GM23248 (cell line): ENCODE data around the gene CRACR2A. TPM values are rescaled to one million over a fixed set of nuclear protein-coding genes. Genes with fewer than 3 reads are reported as not detected.
A peak's percentile ranks its signal among the peaks of the same experiment; 100 is the strongest.

Experiments
- DNase-seq: peaks from one replicate; pipeline ENCODE4 v3.0.0-alpha.2; 2015
- H2AFZ ChIP-seq: fragments of 200-600 bp; sonication (generic); 2 replicates; pipeline ENCODE4 v1.6.1; 2016; ENCODE audit warnings: antibody characterized with exemption
- H3F3A ChIP-seq: fragments of 200-600 bp; sonication (generic); 2 replicates; pipeline ENCODE4 v1.6.1; 2016; ENCODE audit warnings: mild to moderate bottlenecking, antibody characterized with exemption, mixed run types; ENCODE audit not compliant: insufficient read depth
- H3K27ac ChIP-seq: fragments of 200-600 bp; sonication (generic); 2 replicates; pipeline ENCODE4 v1.5.1; 2016; ENCODE audit warnings: mild to moderate bottlenecking
- H3K27me3 ChIP-seq: fragments of 200-600 bp; sonication (generic); replicated peaks from 2 replicates; pipeline ENCODE4 v1.6.1; 2016; ENCODE audit warnings: mild to moderate bottlenecking; ENCODE audit not compliant: insufficient read depth
- H3K36me3 ChIP-seq: fragments of 200-600 bp; sonication (generic); 2 replicates; pipeline ENCODE4 v1.6.1; 2016; ENCODE audit warnings: low read depth, mild to moderate bottlenecking
- H3K4me1 ChIP-seq: fragments of 200-600 bp; sonication (generic); 2 replicates; pipeline ENCODE4 v1.6.1; 2016; ENCODE audit warnings: mild to moderate bottlenecking; ENCODE audit not compliant: insufficient read depth
- H3K4me2 ChIP-seq: fragments of 200-600 bp; sonication (generic); one replicate; pipeline ENCODE4 v1.6.1; 2016; ENCODE audit warnings: mild to moderate bottlenecking; ENCODE audit not compliant: unreplicated experiment
- H3K4me3 ChIP-seq: fragments of 200-600 bp; sonication (generic); 2 replicates; pipeline ENCODE4 v1.5.1; 2016; ENCODE audit warnings: mild to moderate bottlenecking
- H3K79me2 ChIP-seq: fragments of 200-600 bp; sonication (generic); 2 replicates; pipeline ENCODE4 v1.6.1; 2016; ENCODE audit warnings: mild to moderate bottlenecking; ENCODE audit not compliant: insufficient read depth
- H3K9ac ChIP-seq: fragments of 200-600 bp; sonication (generic); 2 replicates; pipeline ENCODE4 v1.6.1; 2016; ENCODE audit warnings: mild to moderate bottlenecking
- H3K9me2 ChIP-seq: fragments of 200-600 bp; sonication (generic); 2 replicates; pipeline ENCODE4 v1.6.1; 2016; ENCODE audit warnings: mixed run types, mild to moderate bottlenecking, moderate library complexity; ENCODE audit not compliant: insufficient read depth
- H3K9me3 ChIP-seq: fragments of 200-600 bp; sonication (generic); one replicate; pipeline ENCODE4 v1.6.1; 2017; ENCODE audit warnings: low read depth
- H4K20me1 ChIP-seq: fragments of 200-600 bp; sonication (generic); 2 replicates; pipeline ENCODE4 v1.6.0; 2016; ENCODE audit not compliant: insufficient read depth
- EZH2 ChIP-seq: fragments of 200-600 bp; sonication (generic); IDR thresholded peaks from 2 replicates; pipeline ENCODE4 v1.6.1; 2018; ENCODE audit warnings: antibody characterized with exemption, mild to moderate bottlenecking; ENCODE audit not compliant: insufficient read depth, poor library complexity, severe bottlenecking
- EZH2phosphoT487 ChIP-seq: fragments of 200-600 bp; sonication (generic); IDR thresholded peaks from 2 replicates; pipeline ENCODE4 v1.6.1; 2018; ENCODE audit warnings: antibody characterized with exemption, moderate library complexity, mild to moderate bottlenecking, low read depth; ENCODE audit not compliant: insufficient read depth
- WGBS, 2 experiments: methylation state at CpG; one replicate each; pipeline ENCODE4 v1.1.6; 2015 to 2017; ENCODE audit warnings: low lambda C conversion rate in 2 of 2, low coverage in 1 of 2; ENCODE audit errors: missing lambda C conversion rate in 2 of 2; 5-methylcytosine and 5-hydroxymethylcytosine counted together
- in situ Hi-C: fragments of 300-500 bp; cut with MboI; formaldehyde crosslinking; loops from 2 replicates; pipeline ENCODE4 v1.15.0; 2020
- polyA plus RNA-seq: library from polyadenylated mRNA; unstranded; fragments of >200 nt; fragmentation: Nextera tagmentation; extraction: Ambion mirVana; gene quantifications from 2 replicates; pipeline ENCODE4 v1.2.1, GENCODE V29; 2016
- total RNA-seq: library from RNA; depleted of rRNA; stranded (reverse); fragments of >200 nt; shearing (Covaris generic); gene quantifications from 2 replicates; pipeline ENCODE4 v1.2.3, GENCODE V29; 2014

Gene CRACR2A
- total and polyA plus RNA-seq, 2 experiments from 2014 or later, result 1.9 to 2.5 TPM

DNA sequence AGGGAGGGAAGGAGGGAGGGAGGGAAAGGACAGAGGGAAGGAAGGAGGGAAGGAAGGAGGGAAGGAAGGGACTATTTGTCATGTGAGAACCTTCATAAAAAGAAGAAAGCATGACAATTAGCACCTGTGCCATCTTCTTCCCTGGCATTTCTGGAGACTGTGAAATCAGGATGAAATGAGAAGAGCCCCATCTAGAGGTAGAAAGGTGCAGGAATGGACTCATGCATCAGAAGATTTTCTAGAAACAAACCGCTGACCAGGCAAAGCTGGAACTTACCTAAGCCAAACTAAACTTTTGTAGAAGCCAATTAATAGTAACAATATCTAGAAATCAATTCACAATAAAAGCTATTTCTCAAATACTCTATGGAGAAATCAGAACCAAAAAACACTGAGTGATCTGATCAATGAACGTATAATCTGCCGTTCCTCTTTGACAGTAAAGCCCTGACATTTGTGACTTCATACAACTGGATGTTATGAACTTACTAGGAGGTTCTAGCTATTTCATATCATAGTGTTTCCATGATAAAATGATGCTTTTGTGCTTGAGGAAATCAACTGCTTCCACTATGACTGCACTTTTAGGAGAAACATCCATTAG lies 24.4 kb upstream of the CRACR2A start:
- Histone ChIP-seq H4K20me1 (no peaks in the 10 kb centered on the region), H3K4me2 (no peak overlapping the region), H3K9ac (no peak overlapping the region), H3K36me3 (no peaks in the 10 kb centered on the region), H3K9me3 (no peaks in the 10 kb centered on the region), H3K27me3 (peaks cover 22% of the 10 kb centered on the region), H3F3A (peaks cover 6% of the 10 kb centered on the region), H3K4me1 (peaks cover 7% of the 10 kb centered on the region; the same call in 1 of the 2 replicates), H2AFZ (no peak overlapping the region), H3K4me3 (no peak overlapping the region), H3K9me2 (no peaks in the 10 kb centered on the region), H3K27ac (no peak overlapping the region), H3K79me2 (no peaks in the 10 kb centered on the region)
- DNase-seq, result peak; percentile 69
- in situ Hi-C loops, result no loop called here
- TF ChIP-seq EZH2phosphoT487 (no peak), EZH2 (no peak)
- WGBS, 2 experiments, result 65% methylated on average over 3 of the region's 3 CpGs

DNA sequence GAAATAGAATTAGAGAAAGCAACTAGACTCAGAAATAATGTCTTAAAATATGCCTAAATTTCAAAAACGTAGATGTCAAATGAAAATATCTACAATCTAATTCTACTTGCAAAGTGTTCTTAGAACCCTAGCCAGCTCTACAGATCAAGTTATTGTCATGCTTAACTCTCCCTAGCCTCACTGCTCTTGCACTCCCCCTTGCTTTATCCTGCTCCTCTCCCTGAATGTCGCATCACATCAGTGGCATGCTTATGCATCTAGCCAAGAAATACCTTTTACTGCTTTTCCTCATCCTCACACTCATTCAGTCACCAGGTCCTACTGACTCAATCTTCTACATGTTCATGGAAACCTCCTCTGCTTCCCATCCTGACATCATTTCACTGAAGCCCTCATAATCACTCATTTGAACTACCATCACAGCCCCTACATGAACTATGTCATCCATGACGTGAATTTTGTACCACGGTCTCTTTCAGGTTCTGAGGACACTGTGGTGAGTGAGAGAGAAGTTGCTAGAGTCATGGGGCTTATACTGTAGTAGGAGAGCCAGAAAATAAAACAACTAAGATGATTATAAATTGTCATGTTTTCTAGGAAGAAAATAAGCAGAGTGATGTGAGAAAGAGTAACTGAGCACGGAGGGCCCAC lies 22.6 kb upstream of the CRACR2A start:
- 76 to 80% methylated on average over 5 of the region's 5 CpGs for WGBS, 2 experiments
- no peak overlapping the region for H3K4me2 ChIP-seq

DNA sequence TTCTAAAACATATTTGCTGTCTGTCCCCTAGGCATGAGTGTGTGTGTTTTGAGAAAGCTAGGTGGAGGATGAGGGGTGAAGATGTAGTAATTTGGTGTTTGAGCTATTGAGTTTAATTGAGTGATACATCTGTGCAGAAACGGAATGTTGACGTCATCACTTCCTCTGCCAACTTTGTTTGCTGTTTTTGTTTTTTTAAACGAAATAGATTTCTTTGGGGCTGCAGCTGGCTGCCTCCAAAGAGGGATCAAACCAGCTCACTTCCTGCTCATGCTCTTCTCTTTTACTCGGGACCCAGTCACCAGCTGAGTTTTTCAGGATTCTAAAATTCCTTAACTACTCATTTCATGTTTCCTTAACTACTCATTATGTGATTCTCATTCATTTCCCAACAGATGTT lies 19.5 kb upstream of the CRACR2A start:
- WGBS, 2 experiments, result 2 to 3% methylated on average over 4 of the region's 4 CpGs

More for the DNA sequence above, 22.6 kb upstream of the CRACR2A start:
- in situ Hi-C loops, result no loop called here
- H3K4me1 ChIP-seq, result peaks cover 11% of the 10 kb centered on the region; the same call in 1 of the 2 replicates
- H3F3A ChIP-seq, result peaks cover 23% of the 10 kb centered on the region
- no peak overlapping the region for H3K27ac ChIP-seq
- H3K27me3 ChIP-seq, result peaks cover 22% of the 10 kb centered on the region
- DNase-seq, result peak; percentile 15
- H3K9me2 ChIP-seq, result no peaks in the 10 kb centered on the region
- H3K79me2 ChIP-seq, result no peaks in the 10 kb centered on the region
- no peak overlapping the region for H3K9ac ChIP-seq
- H4K20me1 ChIP-seq, result no peaks in the 10 kb centered on the region
- no peak for TF ChIP-seq EZH2phosphoT487
- TF ChIP-seq EZH2, result no peak
- no peak overlapping the region for H3K4me3 ChIP-seq
- no peaks in the 10 kb centered on the region for H3K36me3 ChIP-seq
- no peak overlapping the region for H2AFZ ChIP-seq
- H3K9me3 ChIP-seq, result no peaks in the 10 kb centered on the region

DNA sequence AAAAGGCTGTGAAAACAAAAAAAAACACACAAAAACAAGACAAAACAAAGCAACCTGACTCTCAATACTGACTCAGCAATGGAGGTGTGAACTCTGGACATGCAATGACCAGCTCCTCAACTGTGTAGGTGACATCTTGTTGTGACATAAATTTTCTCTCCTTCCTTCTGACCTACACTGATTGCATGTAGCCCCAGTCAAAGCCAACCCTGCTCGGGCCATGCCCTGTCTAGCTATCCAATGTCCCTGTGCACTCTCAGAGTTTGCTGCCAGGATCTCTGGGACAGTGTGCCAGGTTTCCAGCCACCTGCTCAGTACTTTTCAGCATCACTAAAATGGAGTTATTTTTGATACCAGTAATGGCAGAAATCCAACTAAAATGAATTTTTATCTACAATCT lies 18.9 kb upstream of the CRACR2A start:
- Histone ChIP-seq H3F3A (peaks cover 24% of the 10 kb centered on the region), H3K27ac (no peak overlapping the region), H4K20me1 (no peaks in the 10 kb centered on the region), H3K4me2 (no peak overlapping the region), H3K36me3 (no peaks in the 10 kb centered on the region), H3K27me3 (peaks cover 20% of the 10 kb centered on the region), H3K9me3 (no peaks in the 10 kb centered on the region), H3K9me2 (no peaks in the 10 kb centered on the region), H2AFZ (no peak overlapping the region), H3K9ac (no peak overlapping the region), H3K4me3 (no peak overlapping the region), H3K4me1 (peaks cover 11% of the 10 kb centered on the region; the same call in 1 of the 2 replicates), H3K79me2 (no peaks in the 10 kb centered on the region)
- no peak for DNase-seq
- 48 to 57% methylated on average over 1 of the region's 1 CpG for WGBS, 2 experiments
- in situ Hi-C loops, result no loop called here
- TF ChIP-seq EZH2 (no peak), EZH2phosphoT487 (no peak)

More for the DNA sequence above, 19.5 kb upstream of the CRACR2A start:
- in situ Hi-C loops, result no loop called here
- H3K36me3 ChIP-seq, result no peaks in the 10 kb centered on the region
- H2AFZ ChIP-seq, result no peak overlapping the region
- H3K27me3 ChIP-seq, result peaks cover 20% of the 10 kb centered on the region
- DNase-seq, result peak; percentile 47
- TF ChIP-seq EZH2phosphoT487 (no peak), EZH2 (no peak)
- no peaks in the 10 kb centered on the region for H4K20me1 ChIP-seq
- no peak overlapping the region for H3K9ac ChIP-seq
- H3K79me2 ChIP-seq, result no peaks in the 10 kb centered on the region
- peaks cover 11% of the 10 kb centered on the region; the same call in 1 of the 2 replicates for H3K4me1 ChIP-seq
- no peak overlapping the region for H3K27ac ChIP-seq
- no peak overlapping the region for H3K4me2 ChIP-seq
- peaks cover 24% of the 10 kb centered on the region for H3F3A ChIP-seq
- no peaks in the 10 kb centered on the region for H3K9me2 ChIP-seq
- H3K9me3 ChIP-seq, result no peaks in the 10 kb centered on the region
- no peak overlapping the region for H3K4me3 ChIP-seq
